Muscle of back (tissue), 13 donors: ENCODE measurements around the gene CELF5. TPM values are rescaled to one million over a fixed set of nuclear protein-coding genes. Genes with fewer than 3 reads are reported as not detected.

Source experiments
- DNase-seq, 3 donors: peaks; one replicate each; pipeline versions ENCODE4 v3.0.0 to v3.0.0-alpha.2; 2013
- long read RNA-seq, 9 donors: transcript quantifications; one replicate each; lab custom pipeline, GENCODE V29; 2026
- polyA plus RNA-seq, 10 donors: library from polyadenylated mRNA; unstranded; fragments of 120-200 nt; gene quantifications; one replicate each; pipeline ENCODE4 v1.2.1, GENCODE V29; 2013; ENCODE audit not compliant: insufficient read length in 10 of 10

Gene CELF5
- under 1 TPM; 0.08 to 0.58 (median 0.39) TPM for polyA plus RNA-seq
- long read RNA-seq, donor 1, result 0 reads
- long read RNA-seq, donor 2, result 0 reads
- long read RNA-seq, donor 3, result 0 reads
- long read RNA-seq, donor 4, result 0 reads
- long read RNA-seq, donor 5, result 0 reads
- long read RNA-seq, donor 6, result 0 reads
- long read RNA-seq, donor 7, result 0 reads
- long read RNA-seq, donor 8, result 0 reads
- long read RNA-seq, donor 9, result 0 reads

DNA sequence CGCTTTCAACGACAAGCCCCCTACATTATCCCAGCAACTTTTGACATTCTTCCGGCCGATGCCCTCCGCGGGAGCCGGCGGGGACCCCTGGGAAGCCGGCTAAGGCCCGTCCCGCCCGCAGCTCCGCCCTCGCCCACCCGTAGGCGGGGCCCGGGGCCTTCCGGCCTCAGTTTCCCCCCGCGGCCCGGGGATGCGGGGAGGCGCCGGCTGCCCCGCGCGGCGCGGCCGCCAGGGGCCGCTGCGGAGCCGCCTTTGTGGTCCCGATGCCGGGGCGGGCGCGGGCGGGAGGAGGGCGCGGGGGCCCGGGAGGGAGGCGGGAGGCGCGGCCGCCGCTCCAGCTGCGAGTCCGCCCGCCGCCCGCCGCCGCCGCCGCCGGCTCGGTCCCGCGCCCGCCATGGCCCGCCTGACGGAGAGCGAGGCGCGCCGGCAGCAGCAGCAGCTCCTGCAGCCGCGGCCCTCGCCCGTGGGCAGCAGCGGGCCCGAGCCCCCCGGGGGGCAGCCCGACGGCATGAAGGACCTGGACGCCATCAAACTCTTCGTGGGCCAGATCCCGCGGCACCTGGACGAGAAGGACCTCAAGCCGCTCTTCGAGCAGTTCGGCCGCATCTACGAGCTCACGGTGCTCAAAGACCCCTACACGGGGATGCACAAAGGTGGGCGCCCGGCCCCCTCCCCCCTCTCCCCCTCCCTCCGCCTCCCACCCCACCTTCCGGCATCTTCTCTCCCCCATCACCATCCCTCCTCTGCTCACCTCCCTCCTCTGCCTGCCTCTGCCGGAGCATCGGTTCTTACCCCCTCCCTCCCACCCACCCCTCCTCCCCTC lies at the start of gene CELF5:
TSS of gene CELF5 (plus strand) at position 316 of the 823 bp plus-strand sequence. CDS start at position 395, 79 bp downstream.
- peak; percentile 27 to 76 (median 59) for DNase-seq

DNA sequence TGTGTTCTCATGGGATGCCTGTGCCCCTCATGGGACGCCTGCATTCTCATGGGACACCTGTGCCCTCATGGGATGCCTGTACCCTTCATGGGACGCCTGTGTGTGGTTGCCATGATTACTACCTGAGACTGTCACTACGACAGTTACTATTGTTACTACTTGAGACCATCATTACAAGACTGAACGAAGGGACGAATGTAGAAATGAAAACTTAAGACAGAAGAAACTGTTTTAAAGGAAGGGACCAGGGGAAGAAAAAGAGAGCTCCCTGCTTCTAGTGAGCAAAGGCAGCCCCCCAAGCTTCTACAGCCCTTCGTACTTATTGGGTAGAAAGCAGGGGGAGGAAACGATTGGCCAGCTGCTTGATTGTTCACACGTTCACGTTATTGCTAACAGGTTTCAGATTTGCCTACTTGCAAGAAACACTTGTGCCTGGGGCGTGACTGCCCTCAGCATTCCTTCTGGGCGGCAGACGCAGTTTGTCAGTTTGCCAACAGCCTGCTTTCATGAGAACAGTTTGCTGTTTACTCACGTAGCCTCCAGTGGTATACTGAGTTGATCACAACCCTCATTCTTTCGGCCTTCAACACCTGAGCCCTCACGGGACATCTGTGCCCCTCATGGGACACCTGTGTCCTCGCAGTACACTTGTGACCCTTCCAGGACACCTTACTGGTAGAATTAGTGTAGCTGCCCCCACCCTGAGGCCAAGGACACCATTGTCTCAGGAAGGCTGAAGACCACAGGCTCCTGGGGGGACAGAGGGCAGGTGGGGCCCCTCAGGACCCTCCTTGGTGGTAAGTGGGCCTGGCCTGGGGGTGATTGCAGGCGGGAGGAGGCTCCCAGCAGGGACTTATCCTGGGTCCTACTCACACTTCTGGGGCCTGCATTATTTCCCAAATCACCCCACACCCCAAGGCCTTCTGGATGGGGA lies 48.4 kb upstream of the CELF5 start:
- DNase-seq, result peak in 1 of 3 donors; percentile 26

DNA sequence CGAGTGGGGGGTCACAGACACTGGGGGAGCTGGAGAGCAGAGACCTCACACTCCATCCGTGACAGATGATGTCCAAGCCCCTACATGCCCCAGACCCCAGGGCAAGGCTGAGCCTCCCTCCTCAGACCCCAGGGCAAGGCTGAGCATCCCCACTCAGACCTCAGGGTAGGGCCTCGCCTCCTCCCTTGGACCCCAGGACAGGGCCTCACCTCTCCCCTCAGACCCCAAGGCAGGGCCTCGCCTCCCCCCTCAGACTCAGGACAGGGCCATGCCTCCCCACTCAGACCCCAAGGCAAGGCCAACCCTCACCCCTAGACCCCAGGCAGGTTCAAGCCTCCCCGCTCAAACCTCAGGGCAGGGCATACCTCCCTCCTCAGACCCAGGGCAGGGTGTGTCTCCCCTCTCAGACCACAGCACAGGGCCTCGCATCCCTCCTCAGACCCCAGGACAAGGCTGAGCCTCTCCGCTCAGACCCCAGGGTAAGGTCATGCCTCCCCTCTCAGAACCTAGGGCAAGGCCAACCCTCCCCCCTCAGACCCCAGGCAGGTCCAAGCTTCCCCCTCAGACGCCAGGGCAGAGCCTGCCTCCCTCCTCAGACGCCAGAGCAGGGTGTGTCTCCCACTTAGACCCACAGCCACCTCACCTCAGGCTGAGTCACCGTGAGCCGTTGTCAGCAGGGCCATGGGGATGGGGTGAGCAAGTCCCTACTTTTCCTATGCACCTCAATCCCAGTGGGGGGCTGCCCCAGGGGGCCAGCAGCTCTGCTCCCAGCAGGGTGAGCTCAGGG lies 47.6 kb upstream of the CELF5 start:
- DNase-seq, result no peak

DNA sequence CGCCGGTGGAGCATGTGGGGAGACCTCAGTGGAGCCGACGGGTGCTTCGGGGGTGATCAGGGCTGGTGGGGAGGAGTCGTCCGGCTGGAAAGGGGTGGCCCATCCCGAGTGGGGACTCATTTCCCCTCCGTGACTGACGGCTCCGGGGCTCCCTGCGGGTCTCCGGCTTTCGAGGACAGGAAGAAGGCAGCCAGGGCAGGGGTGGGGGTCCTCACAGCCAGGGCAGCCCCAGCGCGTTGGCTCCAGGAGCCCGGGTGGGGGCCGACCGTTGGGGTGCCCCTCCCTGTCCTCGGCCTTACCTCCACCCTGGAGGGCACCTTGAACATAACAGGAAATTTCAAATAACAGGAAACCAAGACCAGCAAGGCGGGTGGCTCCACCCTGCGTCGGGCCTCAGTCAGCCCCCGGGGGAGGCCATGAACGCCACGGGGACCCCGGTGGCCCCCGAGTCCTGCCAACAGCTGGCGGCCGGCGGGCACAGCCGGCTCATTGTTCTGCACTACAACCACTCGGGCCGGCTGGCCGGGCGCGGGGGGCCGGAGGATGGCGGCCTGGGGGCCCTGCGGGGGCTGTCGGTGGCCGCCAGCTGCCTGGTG lies 46.0 kb upstream of the CELF5 start, which contains the start of gene S1PR4:
TSS of gene S1PR4 (plus strand) at position 393 of the 596 bp plus-strand sequence. CDS start at position 417, 24 bp downstream.
- DNase-seq, result no peak

DNA sequence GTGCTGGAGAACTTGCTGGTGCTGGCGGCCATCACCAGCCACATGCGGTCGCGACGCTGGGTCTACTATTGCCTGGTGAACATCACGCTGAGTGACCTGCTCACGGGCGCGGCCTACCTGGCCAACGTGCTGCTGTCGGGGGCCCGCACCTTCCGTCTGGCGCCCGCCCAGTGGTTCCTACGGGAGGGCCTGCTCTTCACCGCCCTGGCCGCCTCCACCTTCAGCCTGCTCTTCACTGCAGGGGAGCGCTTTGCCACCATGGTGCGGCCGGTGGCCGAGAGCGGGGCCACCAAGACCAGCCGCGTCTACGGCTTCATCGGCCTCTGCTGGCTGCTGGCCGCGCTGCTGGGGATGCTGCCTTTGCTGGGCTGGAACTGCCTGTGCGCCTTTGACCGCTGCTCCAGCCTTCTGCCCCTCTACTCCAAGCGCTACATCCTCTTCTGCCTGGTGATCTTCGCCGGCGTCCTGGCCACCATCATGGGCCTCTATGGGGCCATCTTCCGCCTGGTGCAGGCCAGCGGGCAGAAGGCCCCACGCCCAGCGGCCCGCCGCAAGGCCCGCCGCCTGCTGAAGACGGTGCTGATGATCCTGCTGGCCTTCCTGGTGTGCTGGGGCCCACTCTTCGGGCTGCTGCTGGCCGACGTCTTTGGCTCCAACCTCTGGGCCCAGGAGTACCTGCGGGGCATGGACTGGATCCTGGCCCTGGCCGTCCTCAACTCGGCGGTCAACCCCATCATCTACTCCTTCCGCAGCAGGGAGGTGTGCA lies 45.3 kb upstream of the CELF5 start:
- DNase-seq, result no peak

DNA sequence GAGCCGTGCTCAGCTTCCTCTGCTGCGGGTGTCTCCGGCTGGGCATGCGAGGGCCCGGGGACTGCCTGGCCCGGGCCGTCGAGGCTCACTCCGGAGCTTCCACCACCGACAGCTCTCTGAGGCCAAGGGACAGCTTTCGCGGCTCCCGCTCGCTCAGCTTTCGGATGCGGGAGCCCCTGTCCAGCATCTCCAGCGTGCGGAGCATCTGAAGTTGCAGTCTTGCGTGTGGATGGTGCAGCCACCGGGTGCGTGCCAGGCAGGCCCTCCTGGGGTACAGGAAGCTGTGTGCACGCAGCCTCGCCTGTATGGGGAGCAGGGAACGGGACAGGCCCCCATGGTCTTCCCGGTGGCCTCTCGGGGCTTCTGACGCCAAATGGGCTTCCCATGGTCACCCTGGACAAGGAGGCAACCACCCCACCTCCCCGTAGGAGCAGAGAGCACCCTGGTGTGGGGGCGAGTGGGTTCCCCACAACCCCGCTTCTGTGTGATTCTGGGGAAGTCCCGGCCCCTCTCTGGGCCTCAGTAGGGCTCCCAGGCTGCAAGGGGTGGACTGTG lies 44.6 kb upstream of the CELF5 start:
- DNase-seq, result no peak

DNA sequence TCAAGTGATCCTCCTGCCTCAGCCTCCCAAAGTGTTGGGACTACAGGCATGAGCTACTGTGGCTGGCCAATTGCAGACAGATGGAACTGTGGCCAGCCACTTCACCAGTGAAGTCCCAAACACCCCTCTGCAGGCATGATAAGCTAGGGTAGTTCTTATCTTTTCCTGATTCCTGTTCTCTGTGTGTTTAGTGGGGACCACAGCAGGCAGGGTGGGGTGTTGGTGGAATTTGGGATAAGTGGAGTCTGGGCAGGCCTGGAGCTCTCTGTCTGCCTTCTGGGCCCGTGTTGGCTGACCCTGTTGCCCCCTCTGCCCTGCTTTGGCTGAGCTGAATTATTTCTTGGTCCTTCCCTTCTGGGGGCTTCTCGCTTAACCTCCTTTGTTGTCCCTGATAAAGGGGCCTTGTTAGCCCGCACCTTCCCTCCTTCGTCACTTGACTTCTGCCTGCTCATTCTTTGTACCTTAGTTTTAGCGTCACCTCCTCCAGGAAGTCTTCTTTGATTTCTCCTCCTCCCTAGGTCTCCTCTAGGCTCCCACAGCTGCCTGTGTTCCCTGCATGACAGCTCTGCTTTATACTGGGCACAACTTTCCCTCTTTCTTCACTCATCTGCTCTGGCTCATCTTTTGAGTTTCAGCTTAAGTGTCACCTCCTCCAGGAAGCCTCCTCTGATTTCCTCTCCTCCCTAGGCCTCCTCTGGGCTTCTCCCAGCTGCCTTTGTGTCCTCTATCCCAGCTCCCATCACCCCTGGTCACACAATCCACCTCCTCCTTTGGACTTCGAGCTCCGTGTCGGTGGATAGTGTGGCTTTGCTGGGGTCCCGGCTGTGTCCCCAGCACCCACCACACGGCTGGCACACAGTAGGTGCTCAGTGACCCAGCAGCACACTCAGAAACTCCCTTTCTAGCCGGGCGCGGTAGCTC lies 40.5 kb upstream of the CELF5 start:
- DNase-seq, result no peak

DNA sequence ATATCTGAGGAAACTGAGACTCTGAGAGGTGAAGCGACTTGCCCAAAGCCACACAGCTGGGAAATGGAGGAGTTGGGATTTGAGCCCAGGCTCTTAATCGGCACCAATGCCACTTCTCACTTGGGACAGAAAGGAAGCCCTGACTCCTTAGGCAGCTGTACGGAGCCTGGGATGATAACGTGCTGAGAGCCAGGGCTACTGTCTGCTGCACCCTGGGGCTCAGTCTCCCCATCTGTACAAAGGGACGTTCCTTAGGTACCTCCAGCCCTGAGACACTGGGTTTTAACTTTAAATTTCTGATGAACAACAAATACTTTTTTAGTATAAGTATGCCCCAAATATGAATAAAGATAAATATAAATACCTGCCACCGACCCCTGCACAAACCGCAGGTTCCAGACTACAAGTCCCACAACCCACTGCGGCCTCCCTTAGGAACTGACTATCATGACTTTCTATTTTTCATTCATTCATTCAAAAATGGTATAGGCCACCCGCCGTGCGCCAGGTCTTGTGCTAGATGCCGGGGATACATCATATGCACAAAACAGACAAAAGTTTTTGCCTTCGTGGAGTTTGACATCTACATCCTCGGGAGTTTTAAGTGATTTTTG lies 39.5 kb upstream of the CELF5 start:
- DNase-seq, result no peak

DNA sequence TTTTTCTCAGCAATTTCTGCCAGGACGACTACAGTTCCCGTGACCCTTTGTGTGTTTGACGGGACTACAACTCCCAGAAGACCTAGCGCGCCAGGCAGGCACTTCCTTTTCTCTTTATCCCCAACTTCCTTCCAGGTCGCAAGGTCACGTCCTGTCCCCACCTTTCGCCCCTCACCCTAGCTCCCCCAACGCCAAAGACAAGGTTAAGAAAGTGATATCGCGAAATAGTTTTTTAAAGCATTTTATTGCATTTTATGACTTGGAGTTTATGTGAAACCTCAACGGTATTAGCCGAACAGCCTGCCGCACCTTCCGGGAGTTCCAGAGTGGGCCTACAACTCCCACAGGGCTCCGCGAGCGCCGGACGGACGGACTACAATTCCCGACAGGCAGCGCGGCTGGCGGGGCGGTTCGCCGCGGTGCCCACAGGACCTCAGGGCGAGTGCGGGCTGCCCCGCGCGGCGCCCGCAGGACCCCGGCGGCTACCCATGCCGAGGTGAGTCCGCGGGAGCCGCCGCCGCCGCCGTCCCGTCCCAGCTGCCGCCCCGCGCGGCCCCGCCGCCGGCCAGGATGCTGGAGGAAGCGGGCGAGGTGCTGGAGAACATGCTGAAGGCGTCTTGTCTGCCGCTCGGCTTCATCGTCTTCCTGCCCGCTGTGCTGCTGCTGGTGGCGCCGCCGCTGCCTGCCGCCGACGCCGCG lies 38.9 kb upstream of the CELF5 start, which contains the start of gene NCLN:
TSS of gene NCLN (plus strand) at position 470 of the 699 bp plus-strand sequence. CDS start at position 571, 101 bp downstream.
- DNase-seq, result peak; percentile 95 to 99 (median 97)

DNA sequence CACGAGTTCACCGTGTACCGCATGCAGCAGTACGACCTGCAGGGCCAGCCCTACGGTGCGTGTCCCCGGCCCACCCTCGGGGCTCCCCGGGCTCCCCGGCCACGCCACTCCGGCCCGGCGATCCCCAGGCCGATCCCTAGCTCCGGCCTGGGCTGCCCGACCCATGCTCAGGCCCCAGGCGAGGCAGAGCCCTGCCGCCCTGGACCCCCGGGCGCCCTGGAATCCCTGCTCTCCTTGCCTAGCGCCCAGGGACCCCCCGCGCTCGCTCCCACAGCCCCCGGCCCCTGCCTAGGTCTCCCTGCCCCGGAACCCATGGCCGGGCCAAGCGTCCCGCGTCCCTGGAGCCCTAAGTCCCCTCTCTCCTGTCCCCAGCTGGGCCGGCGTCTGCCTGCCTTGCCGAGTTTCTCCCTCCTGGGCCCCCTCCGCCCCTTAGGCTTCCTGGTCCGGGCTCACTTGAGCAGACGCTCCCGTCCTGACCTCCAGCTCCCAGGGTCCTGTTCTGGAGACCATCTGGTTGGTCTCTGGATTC lies 38.2 kb upstream of the CELF5 start:
- no peak for DNase-seq

DNA sequence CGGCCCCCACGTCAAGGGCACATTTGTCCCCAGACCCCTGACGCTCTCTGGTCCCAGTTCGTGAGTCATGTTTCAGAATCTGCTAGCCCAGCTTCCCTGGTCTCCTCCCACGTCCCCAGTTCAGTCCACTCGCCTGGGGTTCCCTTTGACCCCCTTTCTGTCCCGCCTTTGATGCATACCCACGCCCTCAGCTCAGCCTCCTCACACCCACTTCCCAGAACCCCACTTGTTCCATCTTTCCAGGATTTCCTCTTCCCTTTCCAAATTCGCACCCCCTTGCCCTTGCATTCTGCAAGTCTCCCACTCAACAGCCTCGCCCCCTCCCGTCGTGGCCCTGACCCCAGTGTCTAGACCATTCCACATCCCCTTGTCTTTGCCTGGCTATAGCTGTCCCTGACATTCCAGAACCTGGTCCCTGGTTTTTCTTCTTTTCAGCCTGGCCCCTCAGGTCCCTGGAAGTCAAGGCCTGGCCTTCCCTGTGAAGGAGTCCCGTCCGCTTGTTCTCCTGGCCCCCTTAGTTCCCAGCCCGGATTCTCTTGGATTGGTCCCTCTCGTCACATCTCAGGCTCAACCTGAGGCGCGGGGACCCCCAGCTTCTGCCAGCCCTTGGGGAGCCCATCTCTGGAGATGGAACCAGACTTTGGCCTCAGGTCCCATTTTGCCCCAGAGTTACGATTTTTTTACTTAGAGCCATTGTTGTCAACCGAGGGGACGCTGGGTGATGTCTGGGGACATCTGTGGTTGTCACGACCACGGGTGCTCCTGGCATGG lies 37.4 kb upstream of the CELF5 start:
- no peak for DNase-seq

DNA sequence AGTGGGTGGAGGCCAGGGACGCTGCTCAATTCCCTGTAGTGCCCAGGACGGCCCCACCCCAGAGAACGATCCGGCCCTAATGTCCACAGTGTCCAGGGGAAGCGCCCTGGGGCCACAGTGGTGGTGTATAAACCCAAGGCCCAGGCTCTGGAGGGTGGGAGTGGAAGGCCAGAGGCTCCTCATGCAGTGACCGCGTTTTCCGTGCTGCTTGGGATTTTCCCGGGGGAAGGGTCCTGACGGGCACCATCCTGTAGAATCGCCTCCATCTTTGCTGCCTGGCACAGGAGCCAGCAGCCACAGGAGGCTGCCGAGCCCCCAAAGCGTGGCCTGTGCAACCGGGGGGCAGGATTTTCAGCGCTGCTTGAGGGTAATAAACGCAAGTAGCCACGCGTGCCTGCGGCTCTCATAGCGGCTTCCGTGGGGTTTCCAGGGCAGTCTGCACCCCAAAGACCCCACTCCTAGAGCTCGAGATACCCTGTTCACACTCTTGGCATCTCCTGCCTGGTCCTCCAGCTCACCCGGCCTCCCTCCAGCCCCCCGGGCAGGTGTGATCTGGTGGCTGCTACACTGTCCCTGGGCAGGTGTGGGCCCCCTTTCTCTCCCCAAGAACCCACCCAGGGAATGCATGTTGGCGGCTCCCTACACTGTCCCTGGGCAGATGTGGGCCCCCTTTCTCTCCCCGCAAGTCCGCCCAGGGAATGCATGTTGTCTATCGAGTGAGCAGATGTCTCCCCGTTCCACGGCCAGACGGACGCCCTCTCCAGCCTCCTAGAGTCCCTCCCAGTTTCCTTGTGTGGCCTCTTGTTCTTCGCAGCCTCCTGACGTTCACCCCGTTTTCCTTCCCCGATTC lies 36.6 kb upstream of the CELF5 start:
- no peak for DNase-seq

DNA sequence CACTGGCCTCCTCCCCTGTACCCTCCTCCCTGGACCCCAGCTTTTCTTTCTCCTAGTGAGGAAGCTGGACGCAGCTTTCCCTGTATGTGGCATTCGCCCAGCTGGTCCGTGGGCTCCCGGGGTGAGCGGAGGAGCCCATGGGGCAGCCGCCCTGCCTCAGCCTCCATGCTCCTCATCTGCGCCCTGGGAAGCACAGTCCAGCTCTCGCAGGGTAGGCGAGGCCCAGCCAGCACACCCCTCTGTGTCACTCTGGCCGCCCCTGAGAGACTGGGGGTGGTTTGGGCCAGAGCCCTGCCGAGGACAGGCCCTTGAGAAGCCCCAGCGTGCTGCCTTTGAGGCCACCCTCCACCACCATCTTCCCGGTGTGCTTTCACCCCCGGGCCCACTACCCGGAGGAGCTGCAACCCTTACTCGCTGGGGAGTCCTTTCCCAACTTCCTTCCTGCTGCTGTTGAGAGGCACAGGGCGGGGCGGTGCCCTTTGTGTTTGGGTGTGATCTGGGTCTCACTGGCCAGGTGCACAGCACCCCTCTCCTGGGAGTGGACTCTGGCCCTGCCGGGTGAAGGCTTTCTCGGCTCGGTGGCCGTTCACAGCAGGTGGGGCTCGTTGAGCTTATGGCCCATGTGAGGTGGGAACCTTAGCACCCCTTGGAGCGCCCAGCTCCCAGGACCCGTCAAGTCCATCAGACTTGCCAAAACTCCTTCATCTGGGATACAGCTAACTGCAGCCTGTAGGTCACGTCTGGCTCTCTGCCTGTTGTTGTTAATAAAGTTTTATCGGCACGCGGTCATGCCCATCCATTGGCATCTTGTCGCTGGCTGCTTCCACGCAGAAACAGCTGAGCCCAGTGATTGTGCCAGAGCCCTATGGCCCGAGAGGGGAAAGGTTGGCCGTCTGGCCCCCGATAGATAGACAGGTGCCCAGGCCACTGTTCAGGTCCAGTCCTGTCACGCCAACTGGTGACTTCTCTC lies 35.5 kb upstream of the CELF5 start:
- no peak for DNase-seq
